HL-60 (cell line): ENCODE results near the gene CDYL.

ENCODE experiments used
- GABPA ChIP-seq: IDR thresholded peaks from 2 replicates; pipeline ENCODE4 v1.6.1; 2012; ENCODE audit warnings: low read depth
- POLR2AphosphoS5 ChIP-seq: IDR thresholded peaks from 2 replicates; pipeline ENCODE4 v1.6.1; 2012; ENCODE audit warnings: low read depth
- TF ChIP-seq, protein P1 (sequence below): IDR thresholded peaks from one replicate; pipeline ENCODE4 v1.5.1; 2011; ENCODE audit warnings: low read length, control low read depth, inconsistent platforms; ENCODE audit not compliant: insufficient read depth
- TF ChIP-seq, protein P2 (sequence below): IDR thresholded peaks from 2 replicates; pipeline ENCODE4 v1.6.1; 2012; ENCODE audit warnings: low read depth; ENCODE audit not compliant: insufficient replicate concordance

DNA sequence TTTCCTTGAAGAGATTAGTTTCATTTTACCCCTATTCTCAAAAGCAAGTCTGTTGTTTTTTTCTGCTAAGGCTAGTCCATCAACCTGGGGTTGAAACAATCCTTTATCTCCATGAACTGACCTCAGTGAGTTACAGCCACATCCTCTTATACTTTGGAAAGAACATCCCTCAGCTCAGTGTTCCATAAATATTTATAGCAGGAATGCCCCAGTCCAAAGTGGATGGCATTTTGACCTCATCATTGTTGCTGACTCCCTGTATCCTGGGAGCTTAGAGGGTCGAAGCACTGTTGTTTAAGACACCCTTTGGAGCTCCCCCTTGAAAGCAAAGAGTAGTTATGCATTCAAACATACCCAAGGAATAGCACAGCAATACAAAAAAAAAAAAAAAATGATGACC is 16.2 kb upstream of the CDYL start:
- TF ChIP-seq, protein P1, sequence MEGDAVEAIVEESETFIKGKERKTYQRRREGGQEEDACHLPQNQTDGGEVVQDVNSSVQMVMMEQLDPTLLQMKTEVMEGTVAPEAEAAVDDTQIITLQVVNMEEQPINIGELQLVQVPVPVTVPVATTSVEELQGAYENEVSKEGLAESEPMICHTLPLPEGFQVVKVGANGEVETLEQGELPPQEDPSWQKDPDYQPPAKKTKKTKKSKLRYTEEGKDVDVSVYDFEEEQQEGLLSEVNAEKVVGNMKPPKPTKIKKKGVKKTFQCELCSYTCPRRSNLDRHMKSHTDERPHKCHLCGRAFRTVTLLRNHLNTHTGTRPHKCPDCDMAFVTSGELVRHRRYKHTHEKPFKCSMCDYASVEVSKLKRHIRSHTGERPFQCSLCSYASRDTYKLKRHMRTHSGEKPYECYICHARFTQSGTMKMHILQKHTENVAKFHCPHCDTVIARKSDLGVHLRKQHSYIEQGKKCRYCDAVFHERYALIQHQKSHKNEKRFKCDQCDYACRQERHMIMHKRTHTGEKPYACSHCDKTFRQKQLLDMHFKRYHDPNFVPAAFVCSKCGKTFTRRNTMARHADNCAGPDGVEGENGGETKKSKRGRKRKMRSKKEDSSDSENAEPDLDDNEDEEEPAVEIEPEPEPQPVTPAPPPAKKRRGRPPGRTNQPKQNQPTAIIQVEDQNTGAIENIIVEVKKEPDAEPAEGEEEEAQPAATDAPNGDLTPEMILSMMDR: no peak
- TF ChIP-seq, protein P2, sequence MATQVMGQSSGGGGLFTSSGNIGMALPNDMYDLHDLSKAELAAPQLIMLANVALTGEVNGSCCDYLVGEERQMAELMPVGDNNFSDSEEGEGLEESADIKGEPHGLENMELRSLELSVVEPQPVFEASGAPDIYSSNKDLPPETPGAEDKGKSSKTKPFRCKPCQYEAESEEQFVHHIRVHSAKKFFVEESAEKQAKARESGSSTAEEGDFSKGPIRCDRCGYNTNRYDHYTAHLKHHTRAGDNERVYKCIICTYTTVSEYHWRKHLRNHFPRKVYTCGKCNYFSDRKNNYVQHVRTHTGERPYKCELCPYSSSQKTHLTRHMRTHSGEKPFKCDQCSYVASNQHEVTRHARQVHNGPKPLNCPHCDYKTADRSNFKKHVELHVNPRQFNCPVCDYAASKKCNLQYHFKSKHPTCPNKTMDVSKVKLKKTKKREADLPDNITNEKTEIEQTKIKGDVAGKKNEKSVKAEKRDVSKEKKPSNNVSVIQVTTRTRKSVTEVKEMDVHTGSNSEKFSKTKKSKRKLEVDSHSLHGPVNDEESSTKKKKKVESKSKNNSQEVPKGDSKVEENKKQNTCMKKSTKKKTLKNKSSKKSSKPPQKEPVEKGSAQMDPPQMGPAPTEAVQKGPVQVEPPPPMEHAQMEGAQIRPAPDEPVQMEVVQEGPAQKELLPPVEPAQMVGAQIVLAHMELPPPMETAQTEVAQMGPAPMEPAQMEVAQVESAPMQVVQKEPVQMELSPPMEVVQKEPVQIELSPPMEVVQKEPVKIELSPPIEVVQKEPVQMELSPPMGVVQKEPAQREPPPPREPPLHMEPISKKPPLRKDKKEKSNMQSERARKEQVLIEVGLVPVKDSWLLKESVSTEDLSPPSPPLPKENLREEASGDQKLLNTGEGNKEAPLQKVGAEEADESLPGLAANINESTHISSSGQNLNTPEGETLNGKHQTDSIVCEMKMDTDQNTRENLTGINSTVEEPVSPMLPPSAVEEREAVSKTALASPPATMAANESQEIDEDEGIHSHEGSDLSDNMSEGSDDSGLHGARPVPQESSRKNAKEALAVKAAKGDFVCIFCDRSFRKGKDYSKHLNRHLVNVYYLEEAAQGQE: no peak
- TF ChIP-seq GABPA (no peak), POLR2AphosphoS5 (no peak)
